ENCODE results near the gene PXMP4.

PXMP4 gene

DNA sequence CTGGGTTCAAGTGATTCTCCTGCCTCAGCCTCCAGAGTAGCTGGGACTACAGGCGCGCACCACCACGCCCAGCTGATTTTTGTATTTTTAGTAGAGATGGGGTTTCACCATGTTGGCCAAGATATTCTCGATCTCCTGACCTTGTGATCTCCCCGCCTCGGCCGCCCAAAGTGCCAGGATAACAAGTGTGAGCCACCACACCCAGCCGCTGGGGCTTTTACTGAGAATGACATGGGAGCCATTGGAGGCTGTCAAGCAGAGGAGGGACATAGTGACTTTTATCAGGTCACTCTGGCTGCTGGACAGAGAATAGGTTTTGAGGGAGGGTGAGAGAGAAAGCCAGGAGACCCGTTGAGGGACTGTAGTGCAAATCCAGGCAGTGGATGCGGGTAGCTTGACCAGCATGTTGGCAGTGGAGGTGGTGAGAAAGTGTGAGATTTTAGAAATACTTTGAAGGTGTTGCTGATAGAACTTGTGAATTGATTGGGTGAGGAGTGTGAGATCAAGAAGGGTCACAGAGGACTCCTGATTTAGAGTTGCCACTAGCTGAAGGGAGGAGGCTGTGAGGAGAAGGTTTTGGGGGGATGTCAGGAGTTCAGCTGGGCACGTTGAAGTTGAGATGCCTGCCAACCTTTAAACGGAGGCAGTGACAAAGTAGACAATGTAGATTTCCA is 26.4 kb upstream of the PXMP4 start:
- Mint-ChIP-seq H3K27ac (no peak overlapping the region), H3K27me3 (no peaks in the 10 kb centered on the region), H3K4me3 (no peak overlapping the region)

DNA sequence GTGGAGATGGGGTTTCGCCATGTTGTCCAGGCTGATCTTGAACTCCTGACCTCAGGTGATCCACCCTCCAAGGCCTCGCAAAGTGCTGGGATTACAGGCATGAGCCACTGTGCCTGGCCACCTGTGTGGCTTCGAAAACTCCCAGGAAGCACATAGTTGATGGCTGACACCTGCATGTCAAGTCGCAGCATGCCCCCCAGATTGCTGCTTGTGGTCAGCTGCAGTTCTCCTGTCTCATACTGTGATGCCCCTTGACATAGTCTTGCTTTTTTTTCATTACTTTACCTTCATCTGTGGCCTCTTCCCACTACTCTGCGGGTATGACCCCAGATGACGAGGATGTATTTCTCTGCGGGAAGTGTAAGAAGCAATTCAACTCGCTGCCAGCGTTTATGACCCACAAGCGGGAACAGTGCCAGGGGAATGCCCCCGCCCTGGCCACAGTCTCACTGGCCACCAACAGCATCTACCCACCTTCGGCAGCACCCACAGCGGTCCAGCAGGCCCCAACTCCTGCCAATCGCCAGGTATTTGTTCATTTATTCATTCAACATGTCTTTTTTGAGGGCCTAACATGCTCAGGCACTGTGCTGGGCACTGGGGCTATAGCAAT is 24.8 kb upstream of the PXMP4 start:
- Mint-ChIP-seq H3K4me3 (no peak overlapping the region), H3K9me3 (no peaks in the 10 kb centered on the region), H3K4me1 (ENCODE audit: low read depth in 2 of 2) (no peaks in the 10 kb centered on the region), H3K36me3 (ENCODE audit: insufficient read depth) (peaks cover 9% of the 10 kb centered on the region), H3K27ac (no peak overlapping the region), H3K27me3 (no peaks in the 10 kb centered on the region)
- DNase-seq = no peak
- ATAC-seq (replicated peaks) = no peak

More for the DNA sequence above, 26.4 kb upstream of the PXMP4 start:
- no peak for ATAC-seq (replicated peaks)
- Mint-ChIP-seq H3K9me3 (no peaks in the 10 kb centered on the region), H3K36me3 (ENCODE audit: insufficient read depth) (peaks cover 14% of the 10 kb centered on the region), H3K4me1 (ENCODE audit: low read depth in 2 of 2) (no peaks in the 10 kb centered on the region)
- no peak for DNase-seq

DNA sequence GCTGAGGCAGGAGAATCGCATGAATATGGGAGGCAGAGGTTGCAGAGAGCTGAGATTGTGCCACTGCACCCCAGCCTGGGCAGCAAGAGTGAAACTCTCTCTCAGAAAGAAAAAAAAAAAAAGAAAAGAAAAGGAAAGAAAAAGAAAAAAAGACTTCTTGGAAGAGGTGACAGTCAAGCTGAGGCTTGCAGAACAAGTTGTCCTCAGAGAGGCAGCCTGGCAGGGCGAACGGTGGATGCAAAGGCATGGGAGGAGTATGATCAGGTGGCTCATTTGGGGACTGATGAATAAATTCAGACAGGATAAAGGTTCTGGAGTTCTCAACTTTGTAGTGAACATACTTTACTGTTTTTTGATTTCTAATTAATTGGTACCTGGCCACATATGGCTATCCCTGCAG is 24.1 kb upstream of the PXMP4 start:
- Mint-ChIP-seq H3K9me3 (no peaks in the 10 kb centered on the region), H3K27ac (no peak overlapping the region), H3K4me1 (ENCODE audit: low read depth in 2 of 2) (peaks cover 0 to 2% of the 10 kb centered on the region in 2 donors), H3K27me3 (no peaks in the 10 kb centered on the region), H3K4me3 (no peak overlapping the region), H3K36me3 (ENCODE audit: insufficient read depth) (peaks cover 8% of the 10 kb centered on the region)
- no peak for DNase-seq
- no peak for ATAC-seq (replicated peaks)

DNA sequence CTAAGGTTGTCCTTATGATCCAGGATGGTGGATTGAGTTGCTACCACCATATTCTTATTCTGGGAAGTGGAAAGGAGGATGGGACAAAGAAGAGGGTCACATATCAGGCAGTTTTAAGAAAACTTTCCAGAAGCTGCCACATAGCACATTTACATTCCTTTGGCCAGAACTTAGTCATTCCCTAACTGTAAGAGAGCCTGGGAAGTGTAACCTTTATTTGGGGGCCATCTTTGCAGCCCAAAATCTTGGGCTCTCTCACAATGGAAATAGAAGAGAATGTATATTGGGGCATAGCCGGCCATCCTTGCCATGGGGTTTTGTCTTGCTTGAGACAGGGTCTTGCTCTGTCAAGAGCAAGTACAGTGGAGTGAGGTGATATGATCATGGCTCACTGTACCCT is 20.1 kb upstream of the PXMP4 start:
- Mint-ChIP-seq H3K27ac (no peak overlapping the region), H3K27me3 (no peaks in the 10 kb centered on the region), H3K4me3 (no peak overlapping the region), H3K36me3 (ENCODE audit: insufficient read depth) (no peaks in the 10 kb centered on the region), H3K9me3 (peaks cover 5 to 6% of the 10 kb centered on the region in 2 donors), H3K4me1 (ENCODE audit: low read depth in 2 of 2) (peaks cover 0 to 2% of the 10 kb centered on the region in 2 donors)
- DNase-seq (no peak), ATAC-seq (replicated peaks) (no peak)

DNA sequence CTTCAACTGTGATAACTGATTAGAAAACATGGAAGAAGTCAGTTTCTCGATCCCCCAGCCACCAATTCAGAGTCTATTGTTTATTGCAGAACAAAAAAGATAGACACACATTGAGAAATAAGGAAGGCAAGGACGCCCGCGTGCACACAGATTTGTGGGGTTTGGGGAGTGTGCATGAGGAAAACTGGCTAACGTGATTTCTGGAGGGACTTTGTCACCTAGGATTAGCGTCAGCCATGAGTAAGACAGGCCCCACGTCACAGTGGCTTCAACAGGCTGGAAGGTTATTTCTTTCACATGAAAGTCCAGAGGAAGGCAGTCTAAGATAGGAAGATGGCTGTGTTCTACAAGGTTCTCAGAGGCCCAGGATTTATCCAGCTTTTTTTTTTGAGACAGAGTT is 19.4 kb upstream of the PXMP4 start:
- Mint-ChIP-seq H3K27ac (no peak overlapping the region), H3K9me3 (peaks cover 5 to 6% of the 10 kb centered on the region in 2 donors), H3K27me3 (no peaks in the 10 kb centered on the region), H3K4me3 (no peak overlapping the region), H3K4me1 (ENCODE audit: low read depth in 2 of 2) (peaks cover 0 to 2% of the 10 kb centered on the region in 2 donors), H3K36me3 (ENCODE audit: insufficient read depth) (no peaks in the 10 kb centered on the region)
- DNase-seq (no peak), ATAC-seq (replicated peaks) (no peak)

DNA sequence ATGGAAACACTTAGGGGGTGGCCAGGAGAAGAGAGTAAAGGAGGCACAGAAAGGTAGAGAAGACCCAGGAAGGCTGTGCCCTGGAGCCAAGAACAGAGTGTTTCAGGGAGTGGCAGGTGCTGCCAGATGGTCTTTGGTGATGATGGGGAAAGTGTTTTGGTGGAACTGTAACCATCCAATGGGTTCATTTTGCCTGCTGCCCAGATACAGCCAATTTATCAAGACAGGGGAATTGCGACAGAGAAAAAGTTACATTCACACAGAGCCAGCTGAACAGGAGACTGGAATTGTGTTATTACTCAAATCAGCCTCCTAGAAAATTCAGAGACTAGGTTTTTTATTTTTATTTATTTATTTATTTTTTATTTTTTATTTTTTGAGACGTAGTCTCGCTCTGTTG is 16.9 kb upstream of the PXMP4 start:
- Mint-ChIP-seq H3K36me3 (ENCODE audit: insufficient read depth) (peaks cover 5% of the 10 kb centered on the region), H3K27me3 (no peaks in the 10 kb centered on the region), H3K9me3 (peaks cover 5 to 6% of the 10 kb centered on the region in 2 donors), H3K27ac (no peak overlapping the region), H3K4me3 (no peak overlapping the region), H3K4me1 (ENCODE audit: low read depth in 2 of 2) (peaks cover 14% of the 10 kb centered on the region in 2 donors)
- DNase-seq (no peak), ATAC-seq (replicated peaks) (no peak)

DNA sequence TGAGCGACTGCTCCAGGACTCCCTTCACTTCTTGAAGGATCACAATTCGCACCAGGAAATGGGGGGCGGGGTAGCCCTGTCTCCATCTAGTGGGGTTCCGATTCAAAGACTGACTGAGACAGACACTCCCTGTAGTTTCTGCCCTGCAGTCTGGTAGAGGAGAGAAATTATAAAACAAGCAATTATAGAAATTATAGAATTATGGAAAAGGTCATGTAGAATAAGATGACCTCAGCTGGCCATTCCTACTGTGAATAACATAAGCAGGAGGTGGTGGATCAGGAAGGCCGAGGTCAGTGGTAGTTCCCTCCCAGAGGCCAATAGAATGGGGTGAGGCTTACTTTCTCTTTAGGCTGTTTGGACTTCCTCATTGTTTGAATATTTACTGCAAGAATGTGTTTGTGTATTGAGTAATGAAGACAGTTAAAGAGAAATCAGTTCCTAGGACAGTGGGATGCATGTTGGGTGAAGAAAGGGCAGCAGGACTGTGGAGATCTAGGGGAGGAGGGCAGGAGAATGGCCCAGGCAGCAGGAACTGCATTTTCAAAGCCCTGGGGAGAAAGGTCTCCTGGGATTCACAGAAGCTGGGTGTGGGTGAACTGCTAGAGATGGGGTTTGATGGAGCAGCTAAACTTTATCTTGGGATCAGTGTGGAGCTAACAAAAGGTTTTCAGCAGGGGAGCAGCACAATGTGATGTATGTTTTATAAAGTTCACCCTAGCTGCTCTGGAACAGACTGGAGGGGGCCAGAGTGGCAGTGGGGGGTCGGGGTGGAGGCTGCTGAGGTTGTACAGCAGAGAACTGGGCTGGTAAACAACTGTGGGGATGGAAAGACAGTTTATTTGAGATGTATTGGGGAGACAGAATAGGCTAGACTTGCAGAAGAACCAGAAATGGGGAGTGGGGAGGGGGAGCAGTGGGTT is 13.8 kb upstream of the PXMP4 start:
- Mint-ChIP-seq H3K36me3 (ENCODE audit: insufficient read depth) (peaks cover 9% of the 10 kb centered on the region), H3K27me3 (no peaks in the 10 kb centered on the region), H3K27ac (peak overlapping the region; percentile 72 to 76), H3K9me3 (peaks cover 5 to 6% of the 10 kb centered on the region in 2 donors), H3K4me1 (ENCODE audit: low read depth in 2 of 2) (peaks cover 16 to 18% of the 10 kb centered on the region in 2 donors), H3K4me3 (peak overlapping the region; percentile 89 to 92)
- no peak for DNase-seq
- no peak for ATAC-seq (replicated peaks)

DNA sequence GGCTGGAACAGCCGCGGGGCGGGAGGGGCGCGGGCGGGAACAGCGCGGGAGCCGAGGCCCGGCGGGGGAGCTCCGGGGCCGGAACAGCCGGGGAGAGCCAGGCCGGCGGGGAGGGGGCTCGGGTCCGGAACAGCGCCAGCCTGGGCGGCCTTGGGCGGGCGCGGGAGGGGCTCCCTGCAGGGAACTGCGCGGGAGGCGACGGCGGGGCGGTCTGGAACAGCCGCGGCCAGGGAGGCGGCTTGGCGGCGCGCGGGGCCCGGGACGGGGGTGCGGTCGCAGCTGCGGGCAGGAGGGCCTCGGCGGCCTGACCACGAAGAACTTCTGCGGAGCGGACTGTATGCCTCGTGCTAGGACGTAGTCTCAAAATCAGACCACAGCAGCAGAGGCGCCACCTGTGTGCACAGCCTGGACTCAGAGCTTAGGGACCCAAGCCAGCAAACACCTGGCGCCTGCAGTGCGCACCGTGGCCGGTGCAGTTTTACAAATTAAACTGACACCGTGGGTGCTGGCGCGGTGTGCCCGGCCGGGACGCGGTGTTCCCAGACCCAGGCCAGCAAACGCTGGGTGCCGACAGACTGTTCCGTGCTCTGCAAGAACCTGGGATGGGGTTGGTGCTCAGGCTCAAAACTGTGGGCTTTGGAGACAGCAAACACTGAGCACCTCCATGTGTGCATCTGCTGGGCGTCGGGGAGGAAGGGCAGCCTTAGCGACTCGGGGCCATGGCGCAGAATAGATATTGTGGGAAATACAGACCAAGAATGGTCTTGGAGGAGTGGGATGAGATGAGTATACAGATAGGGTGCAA is 12.3 kb upstream of the PXMP4 start:
- DNase-seq (peak in 2 of 3 experiments; percentile 83 to 88), ATAC-seq (replicated peaks) (peak; percentile 74)
- Mint-ChIP-seq H3K36me3 (ENCODE audit: insufficient read depth) (peaks cover 9% of the 10 kb centered on the region), H3K4me3 (peak overlapping the region; percentile 89 to 92), H3K27me3 (no peaks in the 10 kb centered on the region), H3K27ac (peak overlapping the region; percentile 22 to 93), H3K9me3 (peaks cover 5 to 6% of the 10 kb centered on the region in 2 donors), H3K4me1 (ENCODE audit: low read depth in 2 of 2) (peaks cover 16 to 18% of the 10 kb centered on the region in 2 donors)

DNA sequence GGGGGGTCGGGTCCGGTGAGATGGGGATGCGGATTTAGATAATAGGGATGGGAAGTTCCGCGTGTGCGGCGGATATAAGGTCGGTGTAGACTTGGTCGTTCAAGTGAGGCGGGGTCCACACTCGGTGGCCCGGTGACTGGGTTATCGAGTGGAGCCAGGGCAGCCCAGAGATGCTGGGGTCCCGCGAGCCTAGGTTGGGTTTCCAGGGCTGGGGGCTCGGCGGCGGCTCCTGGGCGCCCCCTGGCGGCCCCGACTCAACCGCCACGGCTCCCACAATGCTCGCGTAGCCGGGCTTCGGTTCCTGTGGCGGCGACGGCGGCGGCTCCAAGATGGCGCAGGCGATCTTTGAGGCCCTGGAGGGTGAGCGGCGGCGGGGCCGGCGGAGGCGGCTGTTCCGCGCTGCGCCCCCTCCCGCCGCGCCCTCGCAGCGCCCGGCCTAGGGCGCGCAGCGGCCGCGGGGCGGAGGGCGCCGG is 11.6 kb upstream of the PXMP4 start, which contains the start of gene ZNF341:
ZNF341 (plus strand) TSS at position 304 of the 473 bp plus-strand sequence; CDS start at position 330, 26 bp downstream.
- H3K9me3 Mint-ChIP-seq = peaks cover 2% of the 10 kb centered on the region in 2 donors
- peak within 1 kb of the TSS; percentile 89 to 92 for H3K4me3 Mint-ChIP-seq
- peaks cover 16 to 18% of the 10 kb centered on the region in 2 donors for H3K4me1 Mint-ChIP-seq (ENCODE audit: low read depth in 2 of 2)
- peaks cover 9% of the 10 kb centered on the region for H3K36me3 Mint-ChIP-seq (ENCODE audit: insufficient read depth)
- peak in 2 of 3 experiments; percentile 83 to 90 for DNase-seq
- peak within 1 kb of the TSS; percentile 93 to 94 for H3K27ac Mint-ChIP-seq
- H3K27me3 Mint-ChIP-seq = no peaks in the 10 kb centered on the region
- peak; percentile 83 for ATAC-seq (replicated peaks)

DNA sequence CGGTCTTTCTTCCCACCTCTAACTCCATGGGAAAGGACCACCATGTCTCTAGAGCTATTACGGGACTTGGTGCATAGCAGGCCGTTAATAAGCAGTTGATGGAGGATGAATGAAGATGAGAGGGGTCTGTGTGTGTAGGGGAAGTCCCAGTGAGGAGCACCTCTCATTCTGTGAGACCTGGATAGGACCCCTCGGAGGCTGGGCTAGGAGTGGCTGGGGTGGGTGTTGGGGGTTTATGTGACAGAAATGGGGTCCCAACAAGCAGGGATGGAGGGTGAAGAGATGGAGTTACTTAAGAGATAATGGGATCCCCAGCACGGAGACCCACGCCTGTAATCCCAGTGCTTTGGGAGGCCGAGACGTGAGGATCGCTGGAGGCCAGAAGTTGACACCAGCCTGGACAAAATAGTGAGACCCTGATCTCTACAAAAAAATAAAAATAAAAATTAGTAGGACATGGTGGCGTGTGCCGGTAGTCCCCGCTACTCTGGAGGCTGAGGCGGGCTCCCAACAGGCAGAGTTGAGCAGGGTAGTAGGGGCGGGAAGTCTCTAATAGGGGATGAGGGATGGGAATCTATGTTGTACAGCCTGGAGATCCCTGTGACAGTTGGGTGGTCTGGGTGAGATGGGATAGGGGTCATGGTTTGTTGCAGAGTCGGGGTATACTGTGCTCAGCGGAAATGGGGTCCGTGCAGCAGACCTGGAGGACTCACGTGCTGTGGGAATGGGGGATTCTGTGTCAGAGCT is 11.0 kb upstream of the PXMP4 start:
- no peaks in the 10 kb centered on the region for H3K27me3 Mint-ChIP-seq
- ATAC-seq (replicated peaks) (no peak), DNase-seq (peak in 1 of 3 experiments; percentile 2)
- H3K4me3 Mint-ChIP-seq = peak overlapping the region; percentile 89 to 92
- peak overlapping the region; percentile 93 to 94 for H3K27ac Mint-ChIP-seq
- peaks cover 16 to 18% of the 10 kb centered on the region in 2 donors for H3K4me1 Mint-ChIP-seq (ENCODE audit: low read depth in 2 of 2)
- no peaks in the 10 kb centered on the region for H3K9me3 Mint-ChIP-seq
- peaks cover 9% of the 10 kb centered on the region for H3K36me3 Mint-ChIP-seq (ENCODE audit: insufficient read depth)

DNA sequence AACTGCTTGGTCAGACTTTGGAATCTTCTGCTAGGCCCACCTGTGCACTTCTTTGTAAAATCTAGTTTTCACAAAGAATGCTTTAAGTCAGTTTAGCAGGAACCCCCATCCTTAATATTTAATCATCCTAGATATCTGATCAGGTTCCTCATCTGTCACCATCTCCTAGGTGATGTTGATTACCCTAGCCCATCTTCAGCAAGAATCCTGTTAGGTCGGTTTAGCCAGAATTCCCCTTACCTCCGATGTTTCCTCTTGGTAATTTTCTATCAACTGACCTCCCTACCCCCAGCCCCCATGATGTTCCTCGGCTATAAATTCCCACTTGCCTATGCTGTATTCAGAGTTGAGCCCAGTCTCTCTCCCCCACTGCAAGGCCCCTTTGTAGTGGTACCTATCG is 9.0 kb upstream of the PXMP4 start:
- Mint-ChIP-seq H3K27ac (peak overlapping the region in 1 of 2 donors; percentile 28), H3K9me3 (no peaks in the 10 kb centered on the region), H3K36me3 (ENCODE audit: insufficient read depth) (peaks cover 9% of the 10 kb centered on the region), H3K4me3 (no peak overlapping the region), H3K27me3 (no peaks in the 10 kb centered on the region), H3K4me1 (ENCODE audit: low read depth in 2 of 2) (peaks cover 12 to 16% of the 10 kb centered on the region in 2 donors)
- DNase-seq (no peak), ATAC-seq (replicated peaks) (no peak)

DNA sequence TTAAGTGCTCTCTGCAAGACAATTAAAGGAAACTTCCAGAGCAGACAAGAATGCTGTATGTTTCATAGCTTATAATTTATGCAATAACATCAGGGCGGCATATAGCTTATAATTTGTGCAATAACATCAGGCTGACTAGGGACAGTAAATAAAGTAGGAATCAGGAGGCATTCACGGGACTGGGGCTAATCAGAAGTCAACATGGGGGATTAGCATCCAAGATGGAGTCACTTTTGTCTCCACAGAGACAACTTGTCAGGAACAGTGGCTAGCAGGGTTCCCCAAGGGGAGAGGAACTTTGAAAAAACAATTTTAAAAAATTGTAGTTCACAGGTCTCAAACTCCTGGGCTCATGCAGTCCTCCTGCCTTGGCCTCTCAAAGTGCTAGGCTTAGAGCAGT is 8.4 kb upstream of the PXMP4 start:
- DNase-seq = no peak
- no peak for ATAC-seq (replicated peaks)

More for the DNA sequence above, 8.4 kb upstream of the PXMP4 start:
- Mint-ChIP-seq H3K4me1 (ENCODE audit: low read depth in 2 of 2) (peaks cover 8 to 10% of the 10 kb centered on the region in 2 donors), H3K27me3 (no peaks in the 10 kb centered on the region), H3K9me3 (no peaks in the 10 kb centered on the region), H3K27ac (peak overlapping the region in 1 of 2 donors; percentile 66), H3K36me3 (ENCODE audit: insufficient read depth) (peaks cover 9% of the 10 kb centered on the region), H3K4me3 (no peak overlapping the region)

Data from effector memory CD8-positive, alpha-beta T cell (primary cell).